ENCODE data around the gene PRKN.

The PRKN gene

GRCh38 chr6:161594412-161594811 lies 1133.2 kb downstream of the PRKN start:
- DNase-seq (ENCODE audit: low read depth), result no peak

DNA sequence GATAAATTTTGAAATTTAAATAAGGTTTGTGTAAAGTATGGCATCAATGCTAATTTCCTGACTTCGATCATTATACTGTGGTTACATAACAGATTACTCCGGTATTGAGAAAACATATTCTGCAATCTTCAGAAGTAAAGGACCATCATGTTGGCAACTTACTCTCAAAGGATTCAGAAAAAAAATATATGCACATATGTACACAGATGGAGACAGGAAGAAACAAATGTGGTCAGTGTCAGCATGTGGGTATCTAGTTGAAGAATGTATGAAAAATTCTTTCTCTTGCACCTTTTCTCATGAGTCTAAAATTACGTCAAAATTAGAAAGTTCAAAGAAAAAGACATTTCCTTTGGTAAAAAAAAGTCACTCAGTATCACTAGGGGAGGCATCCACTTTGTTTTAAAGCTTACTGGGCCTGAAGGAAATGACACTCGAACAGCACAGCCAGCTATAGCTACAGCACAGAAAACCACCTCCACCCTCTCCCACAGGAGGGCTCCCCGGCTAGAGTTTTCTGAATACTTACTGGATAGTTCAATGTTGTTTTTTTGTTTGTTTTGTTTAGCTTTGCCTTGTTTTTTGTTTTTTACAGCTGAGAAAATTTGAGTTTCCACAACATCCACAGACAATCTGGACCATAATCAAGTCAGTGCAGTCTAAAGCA lies 1136.5 kb downstream of the PRKN start:
- DNase-seq (ENCODE audit: low read depth), result no peak

DNA sequence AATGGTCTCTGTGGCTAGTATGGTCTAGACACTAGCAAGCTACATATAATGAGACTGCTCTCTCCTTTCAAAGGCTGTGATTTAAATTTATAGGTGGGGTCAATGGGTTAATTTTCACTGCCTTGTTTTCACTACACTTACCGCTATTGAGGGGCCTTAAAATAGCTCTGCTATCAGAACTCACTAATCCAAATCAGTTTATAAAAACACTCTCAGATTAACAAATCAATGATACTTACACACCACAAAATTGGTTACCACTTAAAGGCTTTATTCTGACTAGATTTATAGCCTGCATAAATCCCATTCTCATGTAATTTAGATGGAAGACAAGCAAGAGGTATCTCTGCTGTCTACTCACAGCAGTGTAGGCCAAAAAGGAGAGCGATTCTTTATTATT lies 1140.7 kb downstream of the PRKN start:
- DNase-seq (ENCODE audit: low read depth), result no peak

DNA sequence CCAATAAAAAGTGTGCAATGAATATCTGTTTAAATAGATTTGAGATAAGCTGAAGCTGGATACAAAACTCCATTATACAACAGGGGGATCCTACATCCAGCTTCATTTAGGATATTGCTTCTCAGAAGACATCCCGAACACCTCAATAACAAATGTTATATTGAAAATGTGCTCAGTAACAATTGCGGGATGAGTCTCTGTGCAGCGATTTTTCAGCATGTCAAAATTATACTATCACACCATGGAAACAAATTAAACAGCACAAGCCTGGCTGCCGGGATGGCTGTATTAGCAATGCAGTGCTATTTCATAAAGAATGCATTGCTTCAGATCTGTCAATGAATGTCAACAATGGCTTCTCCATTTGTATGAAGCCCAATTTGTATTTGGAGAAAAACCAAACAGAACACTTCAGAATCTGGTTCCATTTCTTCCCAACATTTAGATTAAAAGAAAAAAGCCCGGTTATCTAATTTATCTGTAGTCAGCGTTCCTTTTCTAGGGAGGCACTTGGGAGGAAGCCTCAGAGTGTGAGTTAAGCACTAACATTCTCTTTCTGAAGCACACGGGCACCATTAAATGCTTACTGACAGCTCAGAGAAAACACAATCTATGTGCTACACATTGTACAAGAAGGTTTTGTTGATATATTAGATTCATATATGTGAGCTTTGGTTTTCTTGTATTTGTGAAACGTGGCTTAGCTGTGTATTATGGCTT lies 1142.8 kb downstream of the PRKN start:
- no peak for DNase-seq (ENCODE audit: low read depth)

DNA sequence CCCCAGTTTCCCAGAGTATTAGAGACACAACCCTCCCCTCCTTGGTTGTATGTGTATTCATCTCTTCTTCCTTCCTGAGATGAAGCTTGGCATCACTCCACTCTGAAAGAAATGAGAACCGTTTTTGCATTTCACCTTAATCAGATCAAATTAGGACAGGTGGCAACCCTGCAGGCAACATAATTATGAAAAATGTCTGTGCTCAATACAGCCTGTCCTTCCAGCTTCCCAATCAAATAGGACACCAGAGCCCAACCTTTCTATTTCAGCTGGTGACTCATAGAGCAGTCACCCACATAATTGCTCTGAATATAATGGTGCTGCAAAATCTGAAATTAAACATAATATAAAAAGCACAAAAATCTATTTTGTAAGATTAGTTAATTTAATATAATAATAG lies 1143.5 kb downstream of the PRKN start:
- no peak for DNase-seq (ENCODE audit: low read depth)

- no peak for DNase-seq (ENCODE audit: low read depth)
Measured at GRCh38 chr6:161583584-161583983, 1144.0 kb downstream of the PRKN start.

GRCh38 chr6:161578478-161578877 lies 1149.1 kb downstream of the PRKN start:
- no peak for DNase-seq (ENCODE audit: low read depth)

GRCh38 chr6:161575523-161576254 lies 1151.9 kb downstream of the PRKN start:
- no peak for DNase-seq (ENCODE audit: low read depth)

DNA sequence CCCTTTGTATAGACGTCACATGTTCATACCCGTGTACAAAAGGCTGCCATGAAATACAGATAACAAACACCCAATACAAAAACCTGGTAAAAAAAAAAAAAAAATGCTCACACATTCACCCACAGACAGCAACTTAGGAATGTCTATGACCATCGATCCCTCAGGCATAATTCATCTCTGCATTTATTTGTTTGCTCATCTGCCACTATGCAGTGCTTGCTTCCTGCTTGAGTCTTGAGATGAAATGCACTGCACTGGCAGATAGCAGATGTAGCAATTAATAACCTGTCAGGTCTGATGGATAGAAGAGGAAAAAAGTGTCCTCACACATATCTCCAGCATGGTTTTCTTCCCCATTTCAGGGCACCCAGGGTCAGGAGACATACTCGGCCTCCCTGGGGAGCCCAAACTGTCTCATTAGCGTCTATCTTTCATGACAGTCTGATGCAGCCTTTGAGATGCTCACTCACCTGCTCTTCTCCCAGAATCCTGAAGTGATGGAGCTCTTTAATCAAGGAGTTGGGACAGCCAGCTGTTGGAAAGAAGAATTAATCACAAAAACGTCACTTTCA lies 1158.6 kb downstream of the PRKN start:
- no peak for DNase-seq (ENCODE audit: low read depth)

DNA sequence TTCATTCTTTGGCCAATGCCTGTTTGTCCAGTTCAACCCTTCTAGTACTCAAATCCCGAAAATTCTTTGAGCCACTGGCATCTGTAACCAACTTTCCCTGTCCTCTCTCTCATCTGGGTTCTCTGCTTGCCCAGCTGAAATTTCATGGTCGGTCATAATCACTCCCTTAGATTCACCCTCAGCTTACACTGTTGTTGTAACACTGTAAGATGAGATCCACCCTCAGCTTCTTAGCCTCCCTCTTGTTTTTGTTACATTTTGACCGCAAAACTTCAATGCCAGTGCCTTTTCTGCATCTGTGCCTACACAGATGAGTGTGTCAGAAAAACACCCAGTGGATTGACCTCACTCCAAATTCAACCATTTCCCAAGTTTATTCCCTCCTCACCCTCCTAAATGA lies 1162.6 kb downstream of the PRKN start:
- no peak for DNase-seq (ENCODE audit: low read depth)

GRCh38 chr6:161561908-161562307 lies 1165.7 kb downstream of the PRKN start:
- DNase-seq (ENCODE audit: low read depth), result no peak

GRCh38 chr6:161557333-161558107 lies 1170.0 kb downstream of the PRKN start:
- no peak for DNase-seq (ENCODE audit: low read depth)

DNA sequence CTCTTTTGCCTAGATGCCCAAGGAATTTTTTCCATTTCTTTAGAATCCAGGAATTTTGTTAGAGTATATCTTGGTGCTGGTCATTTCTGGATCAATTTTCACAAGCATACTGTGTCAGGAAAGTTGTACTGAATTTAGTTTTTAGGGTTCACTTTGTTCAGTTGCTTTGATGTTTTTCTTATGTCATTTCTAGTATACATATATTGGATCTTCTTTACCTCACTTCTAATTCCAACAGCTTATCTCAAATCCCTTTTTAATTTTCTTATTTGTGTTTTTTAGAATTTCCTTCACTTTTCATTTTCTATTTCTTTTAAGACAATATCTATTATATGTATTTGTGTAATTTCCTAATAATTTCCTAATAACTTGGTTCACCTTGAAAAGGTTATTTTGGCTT lies 1172.7 kb downstream of the PRKN start:
- no peak for DNase-seq (ENCODE audit: low read depth)

DNA sequence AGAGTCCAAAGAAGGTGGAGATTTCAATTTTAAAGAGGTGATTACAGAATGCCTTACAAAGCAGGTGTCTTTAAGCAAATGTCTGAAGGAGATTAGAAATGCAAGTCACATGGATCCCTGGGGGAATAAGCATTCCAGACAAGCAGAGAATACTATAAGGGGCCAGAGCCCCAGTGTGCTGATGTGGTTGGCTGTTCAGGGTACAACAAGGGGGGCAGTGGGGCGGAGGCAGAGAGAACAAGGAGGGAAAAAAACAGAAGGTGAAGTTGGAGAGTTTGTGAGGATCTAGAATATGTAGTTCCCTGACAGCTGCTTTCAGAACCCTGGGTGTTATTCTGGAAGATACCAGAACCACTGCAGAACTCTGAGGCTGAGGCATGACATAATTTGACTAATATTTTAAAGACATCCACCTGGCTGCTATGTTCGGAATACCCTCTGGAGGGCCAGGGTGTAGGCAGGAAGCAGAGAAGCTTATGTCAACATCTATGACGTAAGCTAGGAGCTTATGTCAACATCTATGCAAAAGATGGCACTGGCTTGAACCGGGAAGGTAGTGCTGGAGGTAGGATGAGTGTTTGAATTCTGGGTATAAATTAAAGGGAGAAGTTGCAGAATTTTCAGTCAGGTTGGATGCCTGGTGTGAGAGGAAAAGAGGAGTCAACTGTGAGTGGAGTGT lies 1177.5 kb downstream of the PRKN start:
- no peak for DNase-seq (ENCODE audit: low read depth)

- no peak for DNase-seq (ENCODE audit: low read depth)
Measured at GRCh38 chr6:161548713-161549296, 1178.8 kb downstream of the PRKN start.

DNA sequence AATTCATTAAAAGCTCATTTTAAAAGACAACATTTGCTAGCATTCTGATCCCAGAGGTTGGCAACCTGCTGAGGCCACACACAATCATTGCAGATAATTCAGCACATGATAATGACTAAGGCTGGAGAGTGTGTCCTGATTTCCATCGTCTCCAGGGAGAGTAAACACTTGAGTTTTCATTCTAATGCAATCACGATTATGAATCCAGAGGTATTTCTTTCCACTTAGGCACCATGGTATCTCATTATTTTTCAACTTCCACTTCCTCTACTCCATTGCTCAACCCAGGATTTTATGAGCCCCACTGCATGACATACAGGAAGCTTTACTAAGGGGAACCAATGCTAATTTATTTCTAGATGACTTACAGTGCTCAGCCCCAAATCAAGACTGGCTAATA lies 1179.9 kb downstream of the PRKN start:
- DNase-seq (ENCODE audit: low read depth), result no peak

DNA sequence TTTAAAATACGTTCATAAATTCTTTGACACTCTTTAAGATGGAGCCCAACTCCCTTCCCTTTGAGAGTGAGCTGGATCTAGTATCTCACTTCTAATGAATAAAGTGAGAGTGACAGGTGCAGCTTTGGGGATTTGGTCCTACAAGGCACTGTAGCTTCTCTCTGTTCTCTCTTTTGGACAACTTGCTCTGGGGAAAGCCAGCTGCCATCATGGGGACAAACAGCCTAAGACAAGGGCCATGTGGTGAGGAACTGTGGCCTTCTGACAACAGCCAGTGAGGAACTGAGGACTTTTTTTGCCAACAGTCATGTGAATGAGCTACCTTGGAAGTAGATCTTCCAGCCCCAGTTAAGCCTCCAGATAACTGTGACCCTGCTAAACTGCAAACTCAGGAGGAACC lies 1180.9 kb downstream of the PRKN start:
- DNase-seq (ENCODE audit: low read depth), result no peak

DNA sequence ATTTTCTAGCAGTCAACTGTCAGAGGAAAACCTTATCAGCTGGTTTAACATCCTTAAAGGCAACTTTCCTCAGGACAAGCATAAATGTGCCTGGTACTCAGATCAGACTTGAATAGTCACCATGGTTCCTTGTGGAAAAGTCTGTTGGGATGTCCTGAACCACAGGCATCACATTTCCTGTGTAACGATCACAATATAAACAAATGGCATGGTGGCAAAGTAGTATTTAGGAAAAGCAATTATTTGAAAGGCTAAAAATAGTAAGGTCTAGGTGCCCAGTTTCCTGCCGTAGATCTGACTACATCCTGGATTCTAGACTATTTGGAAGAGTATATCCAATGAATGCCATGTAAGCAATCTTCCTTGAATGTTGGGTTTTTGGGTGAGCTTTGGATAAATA lies 1181.8 kb downstream of the PRKN start:
- no peak for DNase-seq (ENCODE audit: low read depth)

DNA sequence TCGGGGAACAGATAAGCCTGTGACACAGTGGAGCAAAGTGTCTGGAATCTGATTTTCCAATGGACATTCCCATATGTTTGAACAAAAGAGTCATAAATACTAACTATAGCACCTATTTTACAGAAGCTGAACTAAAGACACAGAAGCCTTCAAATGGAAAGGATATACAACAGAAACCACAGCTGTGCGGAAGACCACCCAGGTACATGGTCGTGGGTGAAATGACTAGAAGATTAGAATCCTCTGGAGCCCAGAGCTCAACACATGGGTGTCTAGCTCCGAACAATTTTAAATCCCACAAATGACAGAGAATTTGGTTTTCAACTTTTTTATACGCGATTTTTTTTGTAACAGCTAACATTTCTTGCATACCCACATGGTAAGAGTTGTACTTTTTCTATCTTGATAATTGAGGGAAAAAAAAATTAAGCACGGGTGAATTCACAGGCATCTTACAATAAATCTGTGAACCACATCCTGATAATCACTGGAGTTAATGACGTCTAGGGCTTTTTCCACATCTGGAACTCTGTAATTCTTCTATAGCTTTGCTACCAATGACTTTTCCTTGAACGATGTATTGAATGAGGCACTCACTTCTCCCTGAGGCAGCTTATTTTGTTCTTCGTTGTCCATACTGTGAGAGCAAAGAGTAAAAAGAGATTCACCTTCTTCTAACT lies 1182.6 kb downstream of the PRKN start:
- no peak for DNase-seq (ENCODE audit: low read depth)

DNA sequence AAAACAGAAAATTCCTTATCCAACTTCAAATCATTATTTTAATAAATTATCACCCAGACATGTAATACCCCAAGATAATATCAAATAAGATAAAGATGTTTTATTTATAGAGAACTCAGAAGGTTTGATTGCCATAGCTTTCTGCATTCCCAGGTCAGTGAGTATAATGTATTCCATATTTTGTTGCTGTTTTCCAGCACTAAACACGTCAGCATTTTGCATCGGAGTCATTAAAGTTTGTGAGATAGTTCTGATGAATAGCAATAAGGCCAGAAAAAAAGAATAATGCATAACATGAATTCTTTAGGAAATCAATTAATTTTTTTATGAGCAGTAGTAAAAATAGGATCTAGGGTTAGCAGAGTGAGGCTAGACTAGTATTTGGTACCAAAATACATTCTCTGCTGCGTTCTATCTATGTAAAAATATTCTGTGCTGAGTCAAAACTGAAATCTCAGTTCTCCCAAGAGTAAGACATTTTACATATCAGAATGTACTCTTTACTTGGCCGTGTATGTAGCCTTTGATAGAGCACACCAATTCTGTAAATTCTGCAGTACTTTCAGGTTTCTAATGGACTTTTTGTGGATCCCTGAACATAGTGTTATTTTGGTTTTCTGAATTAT lies 1183.8 kb downstream of the PRKN start:
- DNase-seq (ENCODE audit: low read depth), result no peak

All from stimulated activated CD8-positive, alpha-beta memory T cell treated with anti-CD3 and anti-CD28 coated beads, Interleukin-12 subunit alpha, Interleukin-12 subunit beta, amount 100 ng/mL, for 1 hour (primary cell).